AG09319 (cell line): Measurements from ENCODE around the gene CHSY1.

Experiments used
- DNase-seq: peaks from one replicate; pipeline ENCODE4 v3.0.0-alpha.2; 2010; ENCODE audit warnings: low read depth; ENCODE audit errors: extremely low read depth
- CTCF ChIP-seq: IDR thresholded peaks from 2 replicates; pipeline ENCODE4 v1.5.1; 2011; ENCODE audit warnings: low read depth, mild to moderate bottlenecking, inconsistent platforms, low read length, moderate library complexity

The CHSY1 gene

GRCh38 chr15:101189409-101190091, 62.3 kb downstream of the CHSY1 start:
- DNase-seq = no peak
- TF ChIP-seq CTCF = no peak

GRCh38 chr15:101188637-101189408, 63.0 kb downstream of the CHSY1 start:
- no peak for DNase-seq
- no peak for TF ChIP-seq CTCF

GRCh38 chr15:101187820-101188636, 63.8 kb downstream of the CHSY1 start:
- DNase-seq = peak; percentile 86
- no peak for TF ChIP-seq CTCF

- TF ChIP-seq CTCF = no peak
- DNase-seq = no peak
These were observed 66.1 kb downstream of the CHSY1 start for GRCh38 chr15:101185770-101186169.

- no peak for TF ChIP-seq CTCF
- no peak for DNase-seq
These were observed 66.5 kb downstream of the CHSY1 start for GRCh38 chr15:101185336-101185735.

- no peak for TF ChIP-seq CTCF
- DNase-seq = no peak
These were observed 67.0 kb downstream of the CHSY1 start for GRCh38 chr15:101184830-101185229.

- TF ChIP-seq CTCF = no peak
- DNase-seq = no peak
These were observed 67.9 kb downstream of the CHSY1 start for GRCh38 chr15:101183931-101184305.
